Psoas muscle (tissue), 8 donors: Measurements from ENCODE around the gene TADA2A. TPM values are rescaled to one million over a fixed set of nuclear protein-coding genes. Genes with fewer than 3 reads are reported as not detected.

ENCODE experiments used
- ATAC-seq, 4 donors: fragments of 200-7000 bp; cut with Tn5 transposase; one replicate each; pipeline ENCODE4 v1.9.1; 2020; ENCODE audit warnings: moderate library complexity in 3 of 4, mild to moderate bottlenecking in 2 of 4
- DNase-seq, 2 donors: peaks; one replicate each; pipeline ENCODE4 v3.0.0-alpha.2; 2020
- H3K27ac ChIP-seq: fragments of 200-600 bp; one replicate; pipeline ENCODE4 v1.8.0; 2022
- H3K27me3 ChIP-seq, 3 donors: fragments of 200-600 bp in 1 of 3; one replicate each; pipeline versions ENCODE4 v1.6.1 to v1.8.0; 2013 to 2022; ENCODE audit warnings: low read length in 2 of 3, mild to moderate bottlenecking in 2 of 3, moderate library complexity in 1 of 3; ENCODE audit not compliant: insufficient read depth in 3 of 3
- H3K36me3 ChIP-seq, 2 donors: fragments of 200-600 bp in 1 of 2; one replicate each; pipeline versions ENCODE4 v1.6.1 to v1.8.0; 2013 to 2022; ENCODE audit warnings: low read depth in 1 of 2, mild to moderate bottlenecking in 1 of 2, moderate library complexity in 1 of 2; ENCODE audit not compliant: insufficient read depth in 1 of 2
- H3K4me1 ChIP-seq: fragments of 200-600 bp; one replicate; pipeline ENCODE4 v1.8.0; 2022
- H3K4me3 ChIP-seq: fragments of 200-600 bp; one replicate; pipeline ENCODE4 v1.8.0; 2022; ENCODE audit warnings: mild to moderate bottlenecking
- H3K9me3 ChIP-seq: fragments of 200-600 bp; one replicate; pipeline ENCODE4 v1.8.0; 2022
- CTCF ChIP-seq: fragments of 200-600 bp; IDR thresholded peaks from one replicate; pipeline ENCODE4 v1.8.0; 2022; ENCODE audit warnings: antibody characterized with exemption
- WGBS, 3 donors: extraction: QIAGEN DNeasy Blood & Tissue Kit; methylation state at CpG; one replicate each; pipeline versions ENCODE4 v1.1.6 to v1.1.7; 2013; 5-methylcytosine and 5-hydroxymethylcytosine counted together
- intact Hi-C, 2 donors: fragments of 100-400 bp; cut with DNase I; formaldehyde crosslinking; loops; one replicate each; pipeline versions ENCODE4 v1.11.0 to v1.14.2; 2022
- polyA plus RNA-seq, 3 donors: library from polyadenylated mRNA; stranded (reverse); fragments of 200-250 nt; gene quantifications; one replicate each; pipeline ENCODE4 v1.2.3, GENCODE V29; 2013
- total RNA-seq, 4 donors: library from RNA; stranded (reverse); fragmentation: NEBNext Ultra II Directional in 2 of 4; extraction: Animal tissue kit (Norgen Biotek cat#: 25700) in 2 of 4; gene quantifications; one replicate each; pipeline versions ENCODE4 v1.2.1 to v1.2.4, GENCODE V29; 2021 to 2023
- donor health status: healthy with polysubstance abuse.
- donor health status: DM: no; HTN: no; CAD: no; lungs with moderate emphysema.
- donor health status: Bipolar disorder and iron deficiency.
- donor health status: healthy.
- donor health status: DM: yes; HTN: yes; CAD: no.
- donor health status: DM: no; HTN: no; CAD: no.
- donor health status: DM: no; HTN: no; CAD: no.
- donor health status: DM: yes; HTN: yes; CAD: no.

The TADA2A gene
- total and polyA plus RNA-seq, 7 donors: 8.5 to 23.7 (median 11.3) TPM

DNA sequence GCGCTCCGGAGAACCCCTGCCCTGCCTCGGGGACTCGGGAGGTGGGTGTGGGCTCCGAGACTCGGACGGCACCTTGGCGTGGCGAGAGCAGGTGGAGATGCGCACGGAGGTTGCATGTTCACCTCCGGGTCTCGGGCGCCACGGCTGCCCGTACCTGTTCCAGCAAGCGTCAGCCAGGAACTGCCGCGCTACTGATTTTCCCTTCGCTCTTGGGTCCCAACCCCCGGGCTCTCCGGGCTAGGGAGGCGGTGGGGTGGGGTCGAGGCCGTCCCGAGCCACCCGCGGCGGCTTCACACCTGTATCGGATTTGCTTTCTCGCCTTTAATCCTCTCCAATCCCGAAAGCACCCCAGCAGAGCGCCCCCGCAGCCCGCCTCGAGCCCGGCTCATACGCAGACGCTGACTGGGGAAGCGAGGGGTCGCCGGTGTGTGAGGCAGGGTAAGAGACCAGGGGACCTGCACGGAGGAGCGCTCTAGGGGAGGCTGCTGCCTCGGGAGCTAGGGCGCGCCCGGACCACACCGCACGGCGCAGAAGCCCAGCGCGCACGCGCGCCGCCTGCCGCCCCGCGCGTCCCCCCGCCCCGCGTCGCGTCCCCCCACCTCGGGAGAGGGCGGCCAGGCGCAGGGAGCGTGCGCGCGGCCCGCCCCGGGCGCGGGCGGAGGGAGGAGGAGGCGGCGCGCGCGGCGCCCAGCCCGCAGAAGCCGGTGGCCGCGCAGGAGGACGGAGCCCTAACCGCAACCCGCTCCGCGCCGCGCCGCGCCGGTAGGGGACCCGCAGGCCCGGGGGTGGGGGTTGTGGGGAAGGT, 82.7 kb downstream of the TADA2A start, which contains the start of gene DUSP14:
Gene DUSP14 (plus strand): TSS at position 695 of the 805 bp plus-strand sequence. CDS start 22,382 bp downstream, outside the sequence.
- DNase-seq (peak; percentile 87 to 91), ATAC-seq (peak; percentile 85 to 86 (median 85))
- TF ChIP-seq CTCF: no peak
- H3K36me3 ChIP-seq: no peaks in the 10 kb centered on the region
- intact Hi-C loops: loop anchor here in 1 of 2 donors (5.0 kb wide), 1 partner anchor 82 kb away; the partner anchor contains the start of genes ACACA and TADA2A
- H3K4me1 ChIP-seq: peaks cover 31% of the 10 kb centered on the region
- WGBS, 3 donors: 0 to 1% (median 0%) methylated on average over 45 to 98 of the region's 100 CpGs
- H3K27ac ChIP-seq: peak within 1 kb of the TSS; percentile 97
- no peaks in the 10 kb centered on the region for H3K9me3 ChIP-seq
- no peaks in the 10 kb centered on the region for H3K27me3 ChIP-seq
- H3K4me3 ChIP-seq: peak within 1 kb of the TSS; percentile 95

GRCh38 chr17:37490022-37490587, 83.4 kb downstream of the TADA2A start:
- DNase-seq (peak; percentile 68 to 79), ATAC-seq (peak; percentile 19 to 43 (median 32))
- H3K36me3 ChIP-seq: no peaks in the 10 kb centered on the region
- intact Hi-C loops: no loop called here
- no peaks in the 10 kb centered on the region for H3K9me3 ChIP-seq
- WGBS, 3 donors: 0 to 1% (median 1%) methylated on average over 21 to 55 of the region's 56 CpGs
- peaks cover 31% of the 10 kb centered on the region for H3K4me1 ChIP-seq
- peak; percentile 42 for TF ChIP-seq CTCF
- H3K4me3 ChIP-seq: peak overlapping the region; percentile 95
- H3K27ac ChIP-seq: peak overlapping the region; percentile 90
- H3K27me3 ChIP-seq: no peaks in the 10 kb centered on the region

GRCh38 chr17:37490638-37491614, 84.2 kb downstream of the TADA2A start:
- H3K27me3 ChIP-seq: no peaks in the 10 kb centered on the region
- peaks cover 31% of the 10 kb centered on the region for H3K4me1 ChIP-seq
- peak overlapping the region; percentile 90 for H3K27ac ChIP-seq
- DNase-seq (peak; percentile 48 to 69), ATAC-seq (peak; percentile 28 to 41 (median 38))
- H3K4me3 ChIP-seq: peak overlapping the region; percentile 95
- WGBS, 3 donors: 35 to 47% (median 37%) methylated on average over 24 of the region's 24 CpGs
- intact Hi-C loops: no loop called here
- no peak for TF ChIP-seq CTCF
- H3K36me3 ChIP-seq: no peaks in the 10 kb centered on the region
- H3K9me3 ChIP-seq: no peaks in the 10 kb centered on the region

DNA sequence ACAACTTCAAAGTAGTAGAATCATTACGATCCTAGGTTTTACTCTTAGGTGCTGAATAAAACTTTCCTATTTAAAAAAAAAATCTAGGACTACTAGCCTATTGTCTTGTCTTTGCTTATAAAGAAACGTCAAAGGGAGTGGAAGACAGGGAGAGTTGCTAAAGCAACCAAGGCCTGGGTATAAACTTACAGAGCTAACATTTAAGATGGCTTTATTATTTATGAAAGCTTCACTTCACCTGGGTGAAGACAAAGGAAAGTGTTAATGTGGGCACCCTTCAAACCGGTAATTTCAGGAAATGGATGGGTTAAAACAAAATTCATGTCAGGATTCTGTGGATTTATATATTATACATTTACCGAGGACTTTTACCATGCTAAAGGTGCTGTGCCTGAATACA, 85.5 kb downstream of the TADA2A start:
- peaks cover 31% of the 10 kb centered on the region for H3K4me1 ChIP-seq
- H3K36me3 ChIP-seq: no peaks in the 10 kb centered on the region
- H3K27ac ChIP-seq: peak overlapping the region; percentile 90
- ATAC-seq (no peak), DNase-seq (no peak)
- H3K27me3 ChIP-seq: no peaks in the 10 kb centered on the region
- 68 to 77% (median 76%) methylated on average over 4 of the region's 4 CpGs for WGBS, 3 donors
- intact Hi-C loops: no loop called here
- peak overlapping the region; percentile 95 for H3K4me3 ChIP-seq
- no peaks in the 10 kb centered on the region for H3K9me3 ChIP-seq
- no peak for TF ChIP-seq CTCF
